Measurements from ENCODE around the gene STOML1. TPM values are rescaled to one million over a fixed set of nuclear protein-coding genes. Genes with fewer than 3 reads are reported as not detected.
A peak's percentile ranks its signal among the peaks of the same experiment; 100 is the strongest.

The STOML1 gene
- total and polyA plus RNA-seq, 2 experiments from 2014 or later: 14.2 to 21.0 TPM

DNA sequence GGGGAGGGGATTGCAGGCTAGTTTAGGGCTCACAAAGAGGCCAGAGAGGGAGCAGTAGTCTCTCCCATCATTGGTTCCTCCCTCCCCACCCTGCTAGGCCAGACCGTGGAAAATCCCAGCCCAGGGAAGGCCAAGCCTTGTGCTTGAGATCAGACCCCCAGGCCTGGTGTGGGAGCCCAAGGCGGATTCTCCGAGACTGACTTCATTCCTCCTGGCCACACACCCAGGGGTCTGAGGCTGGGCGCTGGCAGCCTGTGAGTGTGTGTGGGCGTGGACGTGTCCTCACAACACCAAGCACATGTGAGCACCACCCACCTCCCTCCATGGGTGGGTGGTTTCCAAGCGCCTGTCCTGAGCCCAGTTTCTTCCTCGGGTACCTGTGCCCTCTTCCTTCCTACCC lies 61.7 kb downstream of the STOML1 start:
- Histone ChIP-seq H3K4me1 (ENCODE audit: insufficient read depth) (peaks cover 18% of the 10 kb centered on the region), H4K20me1 (ENCODE audit: insufficient read depth, poor library complexity, severe bottlenecking) (peaks cover 3% of the 10 kb centered on the region), H3K79me2 (peaks cover 23% of the 10 kb centered on the region), H3K27ac (peak overlapping the region; percentile 79), H3K27me3 (no peaks in the 10 kb centered on the region), H3K9me3 (ENCODE audit: low read depth) (no peaks in the 10 kb centered on the region), H3K36me3 (replicated peaks; ENCODE audit: insufficient read depth, low read depth) (no peaks in the 10 kb centered on the region), H3K4me2 (peak overlapping the region; percentile 90), H2AFZ (no peak overlapping the region), H3K4me3 (no peak overlapping the region), H3K9me2 (replicated peaks; ENCODE audit: insufficient read depth) (no peaks in the 10 kb centered on the region)
- TF ChIP-seq, protein P1, sequence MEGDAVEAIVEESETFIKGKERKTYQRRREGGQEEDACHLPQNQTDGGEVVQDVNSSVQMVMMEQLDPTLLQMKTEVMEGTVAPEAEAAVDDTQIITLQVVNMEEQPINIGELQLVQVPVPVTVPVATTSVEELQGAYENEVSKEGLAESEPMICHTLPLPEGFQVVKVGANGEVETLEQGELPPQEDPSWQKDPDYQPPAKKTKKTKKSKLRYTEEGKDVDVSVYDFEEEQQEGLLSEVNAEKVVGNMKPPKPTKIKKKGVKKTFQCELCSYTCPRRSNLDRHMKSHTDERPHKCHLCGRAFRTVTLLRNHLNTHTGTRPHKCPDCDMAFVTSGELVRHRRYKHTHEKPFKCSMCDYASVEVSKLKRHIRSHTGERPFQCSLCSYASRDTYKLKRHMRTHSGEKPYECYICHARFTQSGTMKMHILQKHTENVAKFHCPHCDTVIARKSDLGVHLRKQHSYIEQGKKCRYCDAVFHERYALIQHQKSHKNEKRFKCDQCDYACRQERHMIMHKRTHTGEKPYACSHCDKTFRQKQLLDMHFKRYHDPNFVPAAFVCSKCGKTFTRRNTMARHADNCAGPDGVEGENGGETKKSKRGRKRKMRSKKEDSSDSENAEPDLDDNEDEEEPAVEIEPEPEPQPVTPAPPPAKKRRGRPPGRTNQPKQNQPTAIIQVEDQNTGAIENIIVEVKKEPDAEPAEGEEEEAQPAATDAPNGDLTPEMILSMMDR (IDR thresholded peaks at IDR 0.05; ENCODE audit: poor library complexity): no peak
- TF ChIP-seq EZH2 (IDR thresholded peaks at IDR 0.05; ENCODE audit: borderline replicate concordance) (no peak), EZH2phosphoT487 (IDR thresholded peaks at IDR 0.05; ENCODE audit: low read depth, severe bottlenecking, unreplicated experiment) (no peak)
- peak; percentile 52 for DNase-seq (ENCODE audit: low spot score)
- 71% methylated on average over 8 of the region's 8 CpGs for WGBS (ENCODE audit: low lambda C conversion rate, missing lambda C conversion rate)

DNA sequence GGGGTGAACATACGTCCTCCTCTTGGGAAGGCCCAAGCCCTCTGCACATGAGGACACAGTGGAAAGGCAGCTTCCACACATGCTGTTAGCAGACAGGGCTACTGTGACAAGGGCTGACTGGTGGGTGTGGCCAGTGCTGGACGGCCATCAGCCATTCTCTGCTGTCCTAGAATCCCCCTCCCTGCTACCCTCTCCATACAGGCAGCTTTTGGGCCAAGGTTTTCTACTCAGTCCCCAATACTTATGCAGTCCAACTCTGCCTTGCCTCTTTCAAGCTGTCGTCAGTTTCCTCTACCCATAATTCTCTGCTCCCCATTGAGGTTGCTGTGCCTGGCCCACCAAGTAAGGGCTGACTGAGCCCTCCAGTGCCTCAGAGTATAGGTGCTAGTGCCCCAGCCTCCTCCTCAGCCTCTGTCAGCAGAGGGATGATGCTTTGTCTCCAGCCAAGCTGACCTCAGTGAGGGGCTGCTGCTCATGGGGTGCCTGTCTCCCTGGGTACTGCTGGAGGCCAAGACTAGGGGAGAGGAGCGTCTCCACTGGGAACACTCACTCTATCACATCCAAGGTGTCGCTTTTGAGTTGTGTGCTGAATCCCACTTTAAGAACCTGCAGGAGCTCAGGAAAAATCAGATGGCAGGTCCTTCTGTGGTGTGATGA lies 63.0 kb downstream of the STOML1 start:
- H3K27me3 ChIP-seq: no peaks in the 10 kb centered on the region
- TF ChIP-seq, protein P1 (IDR thresholded peaks at IDR 0.05; ENCODE audit: poor library complexity): no peak
- TF ChIP-seq EZH2phosphoT487 (IDR thresholded peaks at IDR 0.05; ENCODE audit: low read depth, severe bottlenecking, unreplicated experiment) (no peak), EZH2 (IDR thresholded peaks at IDR 0.05; ENCODE audit: borderline replicate concordance) (no peak)
- H3K4me3 ChIP-seq: no peak overlapping the region
- H3K9me2 ChIP-seq (replicated peaks; ENCODE audit: insufficient read depth): no peaks in the 10 kb centered on the region
- H2AFZ ChIP-seq: no peak overlapping the region
- H4K20me1 ChIP-seq (ENCODE audit: insufficient read depth, poor library complexity, severe bottlenecking): peaks cover 3% of the 10 kb centered on the region
- no peaks in the 10 kb centered on the region for H3K36me3 ChIP-seq (replicated peaks; ENCODE audit: insufficient read depth, low read depth)
- H3K4me1 ChIP-seq (ENCODE audit: insufficient read depth): peaks cover 25% of the 10 kb centered on the region
- no peak overlapping the region for H3K27ac ChIP-seq
- no peaks in the 10 kb centered on the region for H3K9me3 ChIP-seq (ENCODE audit: low read depth)
- peak overlapping the region; percentile 90 for H3K4me2 ChIP-seq
- peaks cover 21% of the 10 kb centered on the region for H3K79me2 ChIP-seq
- DNase-seq (ENCODE audit: low spot score): no peak
- WGBS (ENCODE audit: low lambda C conversion rate, missing lambda C conversion rate): 74% methylated on average over 5 of the region's 5 CpGs

Other genes with a start within 250 kb of the STOML1 start
- 1.3 and 3.3 TPM in 2 replicates for gene INSYN1, start 238.9 kb downstream of the STOML1 start, total RNA-seq
- 1.9 and 8.1 TPM in 2 replicates for gene INSYN1, start 238.9 kb downstream of the STOML1 start, polyA plus RNA-seq
- gene TBC1D21, start 118.7 kb downstream of the STOML1 start, total RNA-seq: not detected in 2 replicates
- gene TBC1D21, start 118.7 kb downstream of the STOML1 start, polyA plus RNA-seq: not detected in 2 replicates
- gene LOXL1, start 65.8 kb downstream of the STOML1 start, total RNA-seq: 35.6 and 44.5 TPM in 2 replicates
- 96.9 and 136 TPM in 2 replicates for gene LOXL1, start 65.8 kb downstream of the STOML1 start, polyA plus RNA-seq
- gene PML, start 2.4 kb upstream of the STOML1 start, total RNA-seq: 9.7 and 15.7 TPM in 2 replicates
- 29.9 and 38.8 TPM in 2 replicates for gene PML, start 2.4 kb upstream of the STOML1 start, polyA plus RNA-seq
- not detected in 2 replicates for gene GOLGA6A, start 90.3 kb upstream of the STOML1 start, total RNA-seq
- gene GOLGA6A, start 90.3 kb upstream of the STOML1 start, polyA plus RNA-seq: not detected in 2 replicates
- 1.7 TPM in 1 of 2 replicates, not detected in the other for gene ISLR2, start 138.3 kb upstream of the STOML1 start, total RNA-seq
- 0.13 TPM in 1 of 2 replicates, not detected in the other for gene ISLR2, start 138.3 kb upstream of the STOML1 start, polyA plus RNA-seq
- gene ISLR, start 181.4 kb upstream of the STOML1 start, total RNA-seq: 31.4 and 36.4 TPM in 2 replicates
- 27.8 and 32.0 TPM in 2 replicates for gene ISLR, start 181.4 kb upstream of the STOML1 start, polyA plus RNA-seq
- 13.6 and 31.5 TPM in 2 replicates for gene STRA6, start 210.5 kb upstream of the STOML1 start, total RNA-seq
- gene STRA6, start 210.5 kb upstream of the STOML1 start, polyA plus RNA-seq: 37.1 and 56.6 TPM in 2 replicates
- 0.32 and 0.63 TPM in 2 replicates for gene CCDC33, start 244.0 kb upstream of the STOML1 start, total RNA-seq
- gene CCDC33, start 244.0 kb upstream of the STOML1 start, polyA plus RNA-seq: 0.86 and 1.3 TPM in 2 replicates